Measurements from ENCODE around the gene GPR78.

- TF ChIP-seq RAD21 (IDR thresholded peaks at IDR 0.05), result no peak
- TF ChIP-seq ATF3 (IDR thresholded peaks at IDR 0.05), result no peak
- TF ChIP-seq, protein P1, sequence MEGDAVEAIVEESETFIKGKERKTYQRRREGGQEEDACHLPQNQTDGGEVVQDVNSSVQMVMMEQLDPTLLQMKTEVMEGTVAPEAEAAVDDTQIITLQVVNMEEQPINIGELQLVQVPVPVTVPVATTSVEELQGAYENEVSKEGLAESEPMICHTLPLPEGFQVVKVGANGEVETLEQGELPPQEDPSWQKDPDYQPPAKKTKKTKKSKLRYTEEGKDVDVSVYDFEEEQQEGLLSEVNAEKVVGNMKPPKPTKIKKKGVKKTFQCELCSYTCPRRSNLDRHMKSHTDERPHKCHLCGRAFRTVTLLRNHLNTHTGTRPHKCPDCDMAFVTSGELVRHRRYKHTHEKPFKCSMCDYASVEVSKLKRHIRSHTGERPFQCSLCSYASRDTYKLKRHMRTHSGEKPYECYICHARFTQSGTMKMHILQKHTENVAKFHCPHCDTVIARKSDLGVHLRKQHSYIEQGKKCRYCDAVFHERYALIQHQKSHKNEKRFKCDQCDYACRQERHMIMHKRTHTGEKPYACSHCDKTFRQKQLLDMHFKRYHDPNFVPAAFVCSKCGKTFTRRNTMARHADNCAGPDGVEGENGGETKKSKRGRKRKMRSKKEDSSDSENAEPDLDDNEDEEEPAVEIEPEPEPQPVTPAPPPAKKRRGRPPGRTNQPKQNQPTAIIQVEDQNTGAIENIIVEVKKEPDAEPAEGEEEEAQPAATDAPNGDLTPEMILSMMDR (IDR thresholded peaks at IDR 0.05; ENCODE audit: low read depth, low read length, missing input control), result no peak
- TF ChIP-seq HNF4A (conservative IDR thresholded peaks at IDR 0.05), result no peak
- TF ChIP-seq TAF1 (conservative IDR thresholded peaks at IDR 0.05), result no peak
- TF ChIP-seq JUND (IDR thresholded peaks at IDR 0.05), result no peak
- TF ChIP-seq GABPA (IDR thresholded peaks at IDR 0.05 in 1 of 2, conservative IDR thresholded peaks at IDR 0.05 in 1 of 2), result no peak
- no peak for TF ChIP-seq YY1 (IDR thresholded peaks at IDR 0.05)
- TF ChIP-seq REST (IDR thresholded peaks at IDR 0.05), result no peak
- TF ChIP-seq MAX (IDR thresholded peaks at IDR 0.05), result no peak
- no peak for TF ChIP-seq SP1 (IDR thresholded peaks at IDR 0.05)
- TF ChIP-seq, protein P2, sequence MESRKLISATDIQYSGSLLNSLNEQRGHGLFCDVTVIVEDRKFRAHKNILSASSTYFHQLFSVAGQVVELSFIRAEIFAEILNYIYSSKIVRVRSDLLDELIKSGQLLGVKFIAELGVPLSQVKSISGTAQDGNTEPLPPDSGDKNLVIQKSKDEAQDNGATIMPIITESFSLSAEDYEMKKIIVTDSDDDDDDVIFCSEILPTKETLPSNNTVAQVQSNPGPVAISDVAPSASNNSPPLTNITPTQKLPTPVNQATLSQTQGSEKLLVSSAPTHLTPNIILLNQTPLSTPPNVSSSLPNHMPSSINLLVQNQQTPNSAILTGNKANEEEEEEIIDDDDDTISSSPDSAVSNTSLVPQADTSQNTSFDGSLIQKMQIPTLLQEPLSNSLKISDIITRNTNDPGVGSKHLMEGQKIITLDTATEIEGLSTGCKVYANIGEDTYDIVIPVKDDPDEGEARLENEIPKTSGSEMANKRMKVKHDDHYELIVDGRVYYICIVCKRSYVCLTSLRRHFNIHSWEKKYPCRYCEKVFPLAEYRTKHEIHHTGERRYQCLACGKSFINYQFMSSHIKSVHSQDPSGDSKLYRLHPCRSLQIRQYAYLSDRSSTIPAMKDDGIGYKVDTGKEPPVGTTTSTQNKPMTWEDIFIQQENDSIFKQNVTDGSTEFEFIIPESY (IDR thresholded peaks at IDR 0.05), result no peak
- no peak for TF ChIP-seq NR2F2 (IDR thresholded peaks at IDR 0.05)
These were observed 37.2 kb upstream of the GPR78 start for GRCh38 chr4:8542776-8543525.
